ENCODE data around the gene UBE2Q2.
"Not testable (repeated sequence)": the region's sequence is repeated elsewhere in the genome, so short reads cannot be mapped to it uniquely, and the experiment has no call there.

Gene UBE2Q2

GRCh38 chr15:75864213-75865059 lies 21.2 kb downstream of the UBE2Q2 start:
- no peak for DNase-seq (ENCODE audit: low read depth in 3 of 3)

GRCh38 chr15:75866045-75866444 lies 22.8 kb downstream of the UBE2Q2 start:
- not testable (repeated sequence) for DNase-seq (ENCODE audit: low read depth in 3 of 3)

- DNase-seq (ENCODE audit: low read depth in 3 of 3), result no peak
Observed at GRCh38 chr15:75866916-75867315, 23.7 kb downstream of the UBE2Q2 start.

GRCh38 chr15:75867449-75867848 lies 24.2 kb downstream of the UBE2Q2 start:
- DNase-seq (ENCODE audit: low read depth in 3 of 3), result no peak

GRCh38 chr15:75868019-75868418 lies 24.8 kb downstream of the UBE2Q2 start:
- DNase-seq (ENCODE audit: low read depth in 3 of 3), result no peak

GRCh38 chr15:75869446-75869845 lies 26.2 kb downstream of the UBE2Q2 start:
- no peak for DNase-seq (ENCODE audit: low read depth in 3 of 3)

- not testable (repeated sequence) for DNase-seq (ENCODE audit: low read depth in 3 of 3)
Observed at GRCh38 chr15:75871589-75871988, 28.3 kb downstream of the UBE2Q2 start.

GRCh38 chr15:75872403-75872990 lies 29.2 kb downstream of the UBE2Q2 start:
- no peak for DNase-seq (ENCODE audit: low read depth in 3 of 3)

- no peak for DNase-seq (ENCODE audit: low read depth in 3 of 3)
Observed at GRCh38 chr15:75884041-75884440, 40.8 kb downstream of the UBE2Q2 start.

GRCh38 chr15:75887178-75887577 lies 43.9 kb downstream of the UBE2Q2 start:
- no peak for DNase-seq (ENCODE audit: low read depth in 3 of 3)

GRCh38 chr15:75891895-75892294 lies 48.6 kb downstream of the UBE2Q2 start:
- DNase-seq (ENCODE audit: low read depth in 3 of 3), result no peak

- DNase-seq (ENCODE audit: low read depth in 3 of 3), result no peak
Observed at GRCh38 chr15:75895731-75896130, 52.5 kb downstream of the UBE2Q2 start.

GRCh38 chr15:75900577-75900976 lies 57.3 kb downstream of the UBE2Q2 start:
- DNase-seq (ENCODE audit: low read depth in 3 of 3), result no peak

GRCh38 chr15:75902129-75902557 lies 58.9 kb downstream of the UBE2Q2 start:
- no peak for DNase-seq (ENCODE audit: low read depth in 3 of 3)

GRCh38 chr15:75903331-75904239 lies 60.3 kb downstream of the UBE2Q2 start, which contains the start of gene FBXO22:
FBXO22 (plus strand) TSS chr15:75903878; CDS start chr15:75903964, 86 bp downstream.
- peak; percentile 82 to 92 (median 87) for DNase-seq (ENCODE audit: low read depth in 3 of 3)

- DNase-seq (ENCODE audit: low read depth in 3 of 3), result no peak
Observed at GRCh38 chr15:75905231-75905630, 62.0 kb downstream of the UBE2Q2 start.

GRCh38 chr15:75910355-75910754 lies 67.1 kb downstream of the UBE2Q2 start:
- not testable (repeated sequence) for DNase-seq (ENCODE audit: low read depth in 3 of 3)

GRCh38 chr15:75916978-75917377 lies 73.7 kb downstream of the UBE2Q2 start:
- DNase-seq (ENCODE audit: low read depth in 3 of 3), result no peak

GRCh38 chr15:75918135-75918534 lies 74.9 kb downstream of the UBE2Q2 start:
- DNase-seq (ENCODE audit: low read depth in 3 of 3), result no peak

- DNase-seq (ENCODE audit: low read depth in 3 of 3), result no peak
Observed at GRCh38 chr15:75920079-75920478, 76.8 kb downstream of the UBE2Q2 start.

GRCh38 chr15:75921732-75922703 lies 78.8 kb downstream of the UBE2Q2 start:
- no peak for DNase-seq (ENCODE audit: low read depth in 3 of 3)

Measured in stimulated activated CD4-positive, alpha-beta T cell treated with anti-CD3 and anti-CD28 coated beads, TNF-alpha, amount 100 ng/mL, for 24 hours (primary cell).